Smooth muscle cell (in vitro differentiated cells): ENCODE measurements around the gene BLACAT1. TPM values are rescaled to one million over a fixed set of nuclear protein-coding genes. Genes with fewer than 3 reads are reported as not detected.

Source experiments
- DNase-seq: peaks from one replicate; lab custom pipeline; 2025; ENCODE audit not compliant: unreplicated experiment; lab: John Stamatoyannopoulos, UW
- H2AFZ ChIP-seq: fragments of 200-600 bp; sonication (generic); 2 replicates; pipeline ENCODE4 v1.6.0; 2016; ENCODE audit warnings: antibody characterized with exemption, low read depth, mild to moderate bottlenecking
- H3F3A ChIP-seq: fragments of 200-600 bp; sonication (generic); 2 replicates; pipeline ENCODE4 v1.6.0; 2017; ENCODE audit warnings: antibody characterized with exemption, low read depth
- H3K27ac ChIP-seq: fragments of 200-600 bp; sonication (generic); 2 replicates; pipeline ENCODE4 v1.5.1; 2016; ENCODE audit warnings: low read depth, mild to moderate bottlenecking
- H3K27me3 ChIP-seq: fragments of 200-600 bp; sonication (generic); 2 replicates; pipeline ENCODE4 v1.6.1; 2016; ENCODE audit warnings: low read depth, mild to moderate bottlenecking
- H3K36me3 ChIP-seq: fragments of 200-600 bp; sonication (generic); 2 replicates; pipeline ENCODE4 v1.5.1; 2016; ENCODE audit warnings: low read depth
- H3K4me1 ChIP-seq: fragments of 200-600 bp; sonication (generic); 2 replicates; pipeline ENCODE4 v1.5.1; 2016; ENCODE audit warnings: low read depth
- H3K4me2 ChIP-seq: fragments of 200-600 bp; sonication (generic); 2 replicates; pipeline ENCODE4 v1.6.0; 2016; ENCODE audit warnings: mild to moderate bottlenecking
- H3K4me3 ChIP-seq: fragments of 200-600 bp; sonication (generic); 2 replicates; pipeline ENCODE4 v1.5.1; 2016; ENCODE audit warnings: mild to moderate bottlenecking
- H3K79me2 ChIP-seq: fragments of 200-600 bp; sonication (generic); 2 replicates; pipeline ENCODE4 v1.6.0; 2016; ENCODE audit warnings: low read depth, mild to moderate bottlenecking
- H3K9ac ChIP-seq: fragments of 200-600 bp; sonication (generic); 2 replicates; pipeline ENCODE4 v1.6.0; 2016; ENCODE audit warnings: low read depth
- H3K9me3 ChIP-seq: fragments of 200-600 bp; sonication (generic); replicated peaks from 2 replicates; pipeline ENCODE4 v1.5.1; 2016; ENCODE audit warnings: low read depth
- H4K20me1 ChIP-seq: fragments of 200-600 bp; sonication (generic); 2 replicates; pipeline ENCODE4 v1.6.0; 2016; ENCODE audit warnings: low read depth
- CTCF ChIP-seq: fragments of 200-600 bp; sonication (generic); IDR thresholded peaks from 2 replicates; pipeline ENCODE4 v1.5.1; 2017; ENCODE audit warnings: borderline replicate concordance, mild to moderate bottlenecking, antibody characterized with exemption; ENCODE audit not compliant: insufficient read depth, poor library complexity, severe bottlenecking
- WGBS: methylation state at CpG from one replicate; pipeline ENCODE4 v1.1.7; 2016; ENCODE audit warnings: low lambda C conversion rate; 5-methylcytosine and 5-hydroxymethylcytosine counted together
- polyA plus RNA-seq: library from polyadenylated mRNA; unstranded; fragments of >200 nt; fragmentation: Nextera tagmentation; extraction: Ambion mirVana; gene quantifications from 2 replicates; pipeline ENCODE4 v1.2.1, GENCODE V29; 2016
- total RNA-seq: library from RNA; depleted of rRNA; stranded (reverse); fragments of >200 nt; gene quantifications from 2 replicates; pipeline ENCODE4 v1.2.3, GENCODE V29; 2014

BLACAT1 gene
- total and polyA plus RNA-seq, 2 experiments from 2014 or later, result 0.72 to 3.9 TPM

GRCh38 chr1:205449254-205449749 is 6.5 kb downstream of the BLACAT1 start:
- Histone ChIP-seq H3K4me1 (peaks cover 84% of the 10 kb centered on the region), H3K79me2 (peaks cover 16% of the 10 kb centered on the region), H3K9me3 (no peaks in the 10 kb centered on the region), H3K36me3 (no peaks in the 10 kb centered on the region), H3K4me3 (peak overlapping the region; percentile 58), H3F3A (peaks cover 12% of the 10 kb centered on the region), H3K27me3 (peaks cover 18% of the 10 kb centered on the region), H3K27ac (peak overlapping the region; percentile 82), H2AFZ (no peak overlapping the region), H4K20me1 (peaks cover 21% of the 10 kb centered on the region), H3K4me2 (peak overlapping the region; percentile 97), H3K9ac (peak overlapping the region; percentile 73)
- 42% methylated on average over 4 of the region's 4 CpGs for WGBS
- no peak for DNase-seq
- no peak for TF ChIP-seq CTCF

- no peak overlapping the region for H2AFZ ChIP-seq
- H3K27ac ChIP-seq, result peak overlapping the region; percentile 82
- peaks cover 13% of the 10 kb centered on the region for H3K27me3 ChIP-seq
- peaks cover 27% of the 10 kb centered on the region for H4K20me1 ChIP-seq
- DNase-seq, result no peak
- peaks cover 12% of the 10 kb centered on the region for H3F3A ChIP-seq
- H3K4me2 ChIP-seq, result peak overlapping the region; percentile 97
- H3K4me1 ChIP-seq, result peaks cover 84% of the 10 kb centered on the region
- H3K9me3 ChIP-seq, result no peaks in the 10 kb centered on the region
- H3K4me3 ChIP-seq, result peak overlapping the region; percentile 58
- peaks cover 16% of the 10 kb centered on the region for H3K79me2 ChIP-seq
- no peak for TF ChIP-seq CTCF
- H3K9ac ChIP-seq, result peak overlapping the region; percentile 73
- WGBS, result 39% methylated on average over 6 of the region's 6 CpGs
- H3K36me3 ChIP-seq, result no peaks in the 10 kb centered on the region
Measured at GRCh38 chr1:205448540-205449253, 7.1 kb downstream of the BLACAT1 start.

GRCh38 chr1:205447457-205448341 is 8.1 kb downstream of the BLACAT1 start:
- Histone ChIP-seq H4K20me1 (peaks cover 37% of the 10 kb centered on the region), H3K9ac (no peak overlapping the region), H3K27me3 (peaks cover 5% of the 10 kb centered on the region), H3K4me1 (peaks cover 92% of the 10 kb centered on the region), H3K79me2 (peaks cover 16% of the 10 kb centered on the region), H3K4me2 (peak overlapping the region; percentile 97), H3K9me3 (no peaks in the 10 kb centered on the region), H3K27ac (peak overlapping the region; percentile 82), H3K4me3 (peak overlapping the region; percentile 58), H3F3A (peaks cover 12% of the 10 kb centered on the region), H3K36me3 (no peaks in the 10 kb centered on the region), H2AFZ (no peak overlapping the region)
- no peak for DNase-seq
- TF ChIP-seq CTCF, result no peak
- WGBS, result 43% methylated on average over 19 of the region's 19 CpGs
